GM12864 (cell line): ENCODE measurements around the gene MAN1C1.
"Not testable (repeated sequence)": the region's sequence is repeated elsewhere in the genome, so short reads cannot be mapped to it uniquely, and the experiment has no call there.

ENCODE experiments used
- DNase-seq: peaks from one replicate; pipeline ENCODE4 v3.0.0-alpha.2; 2011; ENCODE audit warnings: low read depth
- H3K4me3 ChIP-seq: 2 replicates; pipeline ENCODE4 v1.5.1; 2011; ENCODE audit warnings: mild to moderate bottlenecking, low read depth, low read length, control low read depth
- CTCF ChIP-seq: IDR thresholded peaks from 2 replicates; pipeline ENCODE4 v1.5.1; 2011; ENCODE audit warnings: low read depth, mild to moderate bottlenecking, moderate library complexity, low read length, control low read depth, inconsistent platforms; ENCODE audit errors: missing control alignments

MAN1C1 gene

GRCh38 chr1:25658791-25659431 is 42.3 kb downstream of the MAN1C1 start:
- TF ChIP-seq CTCF = no peak
- DNase-seq = no peak
- H3K4me3 ChIP-seq = no peak overlapping the region

- no peak for DNase-seq
- no peak overlapping the region for H3K4me3 ChIP-seq
- no peak for TF ChIP-seq CTCF
Observed at GRCh38 chr1:25661043-25661815, 44.6 kb downstream of the MAN1C1 start.

DNA sequence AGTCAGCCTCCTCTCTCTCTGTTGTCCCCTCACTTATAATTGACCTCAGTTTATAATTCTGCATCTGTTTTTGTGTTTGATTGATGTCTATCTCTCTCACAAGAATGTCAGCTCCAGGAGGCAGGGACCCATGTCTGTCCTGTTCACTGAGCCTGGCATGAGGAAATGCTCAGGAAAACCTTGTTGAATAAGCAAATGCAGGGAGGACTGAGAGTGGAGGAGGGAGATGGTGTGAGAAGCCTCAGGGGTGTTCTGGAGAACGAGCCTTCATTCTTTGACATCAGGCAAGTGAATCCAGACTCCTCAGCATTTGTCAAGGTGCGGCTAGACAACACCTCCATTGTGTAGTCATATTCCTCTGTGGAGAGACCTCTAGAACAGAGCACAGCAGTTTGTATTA is 45.5 kb downstream of the MAN1C1 start:
- H3K4me3 ChIP-seq = no peak overlapping the region
- TF ChIP-seq CTCF = no peak
- DNase-seq = no peak

- H3K4me3 ChIP-seq, DNase-seq: not testable (repeated sequence)
Observed at GRCh38 chr1:25662959-25663358, 46.4 kb downstream of the MAN1C1 start.

- no peak for TF ChIP-seq CTCF
- DNase-seq = no peak
- H3K4me3 ChIP-seq = no peak overlapping the region
Observed at GRCh38 chr1:25664357-25665199, 48.0 kb downstream of the MAN1C1 start.

- no peak for DNase-seq
- no peak for TF ChIP-seq CTCF
- H3K4me3 ChIP-seq = no peak overlapping the region
Observed at GRCh38 chr1:25666460-25666859, 49.9 kb downstream of the MAN1C1 start.

DNA sequence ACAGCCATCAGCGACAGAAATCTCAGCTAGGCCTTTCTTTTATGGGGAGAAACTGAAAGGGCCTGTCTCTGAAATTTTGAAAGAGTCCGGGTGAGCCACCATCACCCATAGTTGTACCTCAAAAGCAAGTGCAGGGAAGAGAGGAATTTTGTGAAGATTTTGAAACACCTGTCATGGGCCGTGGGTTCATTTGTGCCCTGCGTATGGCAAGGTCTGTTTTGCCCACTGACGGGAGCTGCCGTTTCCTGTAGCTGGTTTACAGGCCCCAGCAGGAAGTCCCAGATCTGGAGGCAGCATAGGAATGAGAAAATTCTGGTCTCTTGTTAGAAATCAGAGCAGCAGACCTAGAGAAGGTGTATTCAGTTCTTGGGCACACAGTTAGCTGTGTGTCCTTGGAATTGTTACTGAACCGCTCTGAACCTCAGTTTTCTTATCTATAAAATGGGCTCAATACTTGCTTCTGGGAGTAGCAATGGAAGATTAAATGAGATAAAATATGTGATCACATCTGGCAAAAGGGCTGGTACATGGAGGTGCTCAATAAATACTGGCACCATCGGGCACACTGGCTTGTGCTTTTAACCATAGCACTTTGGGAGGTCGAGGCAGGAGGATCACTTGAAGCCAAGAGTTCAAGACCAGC is 52.5 kb downstream of the MAN1C1 start:
- DNase-seq = no peak
- TF ChIP-seq CTCF = no peak
- no peak overlapping the region for H3K4me3 ChIP-seq
